Sigmoid colon (tissue), 4 donors: ENCODE results near the gene MIF4GD.

Experiments
- POLR2A ChIP-seq, 2 donors: fragments of 450-650 bp; IDR thresholded peaks; one replicate each; pipeline ENCODE4 v1.6.1; 2016; ENCODE audit warnings: antibody characterized with exemption in 2 of 2, mild to moderate bottlenecking in 2 of 2, moderate library complexity in 2 of 2
- POLR2AphosphoS5 ChIP-seq, 4 donors: sonication (generic); formaldehyde crosslinking; IDR thresholded peaks; one replicate each; pipeline ENCODE4 v1.6.1; 2017; ENCODE audit warnings: antibody characterized with exemption in 4 of 4

- TF ChIP-seq POLR2AphosphoS5 (IDR thresholded peaks at IDR 0.05) (no peak), POLR2A (IDR thresholded peaks at IDR 0.05) (no peak)
Observed at GRCh38 chr17:75271955-75272847, 1.2 kb upstream of the MIF4GD start.
